CD14-positive monocyte (primary cell): ENCODE results near the gene CETP. TPM values are rescaled to one million over a fixed set of nuclear protein-coding genes. Genes with fewer than 3 reads are reported as not detected.

Experiments
- DNase-seq, 3 donors: peaks; one replicate each; pipeline ENCODE4 v3.0.0-alpha.2; 2011 to 2022
- H2AFZ ChIP-seq: 2 replicates; pipeline ENCODE4 v1.6.0; 2012; ENCODE audit warnings: mild to moderate bottlenecking, low read depth, low read length, inconsistent platforms; ENCODE audit not compliant: insufficient read depth, poor library complexity, severe bottlenecking
- H3K27ac ChIP-seq, 2 donors: 1 replicate in 1 of 2; 2 replicates in 1 of 2; pipeline ENCODE4 v1.5.1; 2012 to 2013; ENCODE audit warnings: low read length in 2 of 2, control low read depth in 1 of 2, inconsistent platforms in 1 of 2, low read depth in 1 of 2, mild to moderate bottlenecking in 1 of 2
- H3K27me3 ChIP-seq, 2 donors: one replicate each; pipeline versions ENCODE4 v1.6.0 to v1.6.1; 2011 to 2013; ENCODE audit warnings: low read length in 2 of 2; ENCODE audit not compliant: control insufficient read depth in 2 of 2, insufficient read depth in 2 of 2
- H3K36me3 ChIP-seq, 2 donors: replicated peaks in 1 of 2; 1 replicate in 1 of 2; 2 replicates in 1 of 2; pipeline versions ENCODE4 v1.5.1 to v1.6.1; 2012 to 2013; ENCODE audit warnings: low read length in 2 of 2, control low read depth in 1 of 2, inconsistent platforms in 1 of 2, mild to moderate bottlenecking in 1 of 2; ENCODE audit not compliant: insufficient read depth in 2 of 2, control insufficient read depth in 1 of 2
- H3K4me1 ChIP-seq, 2 donors: 1 replicate in 1 of 2; 2 replicates in 1 of 2; pipeline versions ENCODE4 v1.5.1 to v1.6.1; 2012 to 2013; ENCODE audit warnings: low read length in 2 of 2, control low read depth in 1 of 2, inconsistent platforms in 1 of 2, mild to moderate bottlenecking in 1 of 2, moderate library complexity in 1 of 2; ENCODE audit not compliant: insufficient read depth in 2 of 2, control insufficient read depth in 1 of 2
- H3K4me2 ChIP-seq: replicated peaks from 2 replicates; pipeline ENCODE3; 2012; ENCODE audit warnings: low read length, moderate library complexity, mild to moderate bottlenecking; ENCODE audit not compliant: poor library complexity, severe bottlenecking; ENCODE audit errors: extremely low read depth
- H3K4me3 ChIP-seq, 3 experiments: fragments of 200-600 bp in 1 of 3; sonication (generic) in 1 of 3; replicated peaks in 1 of 3; 1 replicate in 2 of 3; 2 replicates in 1 of 3; pipeline ENCODE4 v1.5.1; 2011 to 2013; ENCODE audit warnings: low read length in 3 of 3, mild to moderate bottlenecking in 3 of 3, control low read depth in 2 of 3, low read depth in 2 of 3, inconsistent platforms in 1 of 3, moderate library complexity in 1 of 3
- H3K79me2 ChIP-seq: 2 replicates; pipeline ENCODE4 v1.6.0; 2012; ENCODE audit warnings: mild to moderate bottlenecking, control low read depth, inconsistent platforms, low read length, moderate library complexity; ENCODE audit not compliant: insufficient read depth
- H3K9ac ChIP-seq: 2 replicates; pipeline ENCODE4 v1.6.0; 2017; ENCODE audit warnings: low read length, mild to moderate bottlenecking; ENCODE audit not compliant: insufficient read depth, poor library complexity, severe bottlenecking
- H3K9me3 ChIP-seq, 2 donors: replicated peaks in 1 of 2; 1 replicate in 1 of 2; 2 replicates in 1 of 2; pipeline versions ENCODE4 v1.5.1 to v1.6.1; 2012 to 2013; ENCODE audit warnings: low read length in 2 of 2, control low read depth in 1 of 2; ENCODE audit not compliant: control insufficient read depth in 1 of 2, insufficient read depth in 1 of 2
- H4K20me1 ChIP-seq: 2 replicates; pipeline ENCODE4 v1.6.0; 2012; ENCODE audit warnings: mild to moderate bottlenecking, low read length, control low read depth, moderate library complexity; ENCODE audit not compliant: insufficient read depth
- H3K27ac Mint-ChIP-seq, 7 donors: one replicate each; pipeline ENCODE4 v1.8.0; 2020; ENCODE audit warnings: mild to moderate bottlenecking in 7 of 7, mixed read lengths in 7 of 7, moderate library complexity in 6 of 7, inconsistent platforms in 2 of 7
- H3K27me3 Mint-ChIP-seq, 3 donors: one replicate each; pipeline ENCODE4 v1.8.0; 2021 to 2022; ENCODE audit warnings: low read depth in 3 of 3, mild to moderate bottlenecking in 3 of 3, mixed read lengths in 3 of 3, moderate library complexity in 3 of 3, inconsistent platforms in 1 of 3
- H3K36me3 Mint-ChIP-seq, 2 donors: one replicate each; pipeline ENCODE4 v1.8.0; 2020; ENCODE audit warnings: mixed read lengths in 2 of 2, inconsistent platforms in 1 of 2, mild to moderate bottlenecking in 1 of 2
- H3K4me1 Mint-ChIP-seq: one replicate; pipeline ENCODE4 v1.8.0; 2020; ENCODE audit warnings: mild to moderate bottlenecking, mixed read lengths
- H3K4me3 Mint-ChIP-seq, 2 donors: one replicate each; pipeline ENCODE4 v1.8.0; 2020; ENCODE audit warnings: mild to moderate bottlenecking in 2 of 2, mixed read lengths in 2 of 2, moderate library complexity in 1 of 2
- H3K9me3 Mint-ChIP-seq, 7 donors: one replicate each; pipeline ENCODE4 v1.8.0; 2020 to 2022; ENCODE audit warnings: mixed read lengths in 7 of 7, mild to moderate bottlenecking in 6 of 7, moderate library complexity in 6 of 7, inconsistent platforms in 2 of 7
- CTCF ChIP-seq: fragments of 200-600 bp; IDR thresholded peaks from one replicate; pipeline ENCODE4 v1.8.0; 2022; ENCODE audit warnings: antibody characterized with exemption, mild to moderate bottlenecking
- WGBS: methylation state at CpG from one replicate; pipeline ENCODE4 v1.1.5; 2013; ENCODE audit warnings: missing lambda C conversion rate; ENCODE audit not compliant: insufficient coverage; 5-methylcytosine and 5-hydroxymethylcytosine counted together
- intact Hi-C, 2 donors: fragments of 100-400 bp; cut with micrococcal nuclease; formaldehyde crosslinking; loops; one replicate each; pipeline versions ENCODE4 v1.15.0 to v1.15.1; 2023
- polyA plus RNA-seq, 3 donors: library from polyadenylated mRNA; depleted of rRNA in 1 of 3; unstranded in 2 of 3; stranded (reverse) in 1 of 3; fragments of 300-500 nt in 2 of 3; fragments of >200 nt in 1 of 3; fragmentation: Illumina TruSeq in 2 of 3; gene quantifications; 1 replicate in 2 of 3; 2 replicates in 1 of 3; pipeline ENCODE4 v1.2.3, GENCODE V29; 2012 to 2021

CETP gene
- polyA plus RNA-seq, 3 donors = 0.61 to 2.1 (median 1.3) TPM

DNA sequence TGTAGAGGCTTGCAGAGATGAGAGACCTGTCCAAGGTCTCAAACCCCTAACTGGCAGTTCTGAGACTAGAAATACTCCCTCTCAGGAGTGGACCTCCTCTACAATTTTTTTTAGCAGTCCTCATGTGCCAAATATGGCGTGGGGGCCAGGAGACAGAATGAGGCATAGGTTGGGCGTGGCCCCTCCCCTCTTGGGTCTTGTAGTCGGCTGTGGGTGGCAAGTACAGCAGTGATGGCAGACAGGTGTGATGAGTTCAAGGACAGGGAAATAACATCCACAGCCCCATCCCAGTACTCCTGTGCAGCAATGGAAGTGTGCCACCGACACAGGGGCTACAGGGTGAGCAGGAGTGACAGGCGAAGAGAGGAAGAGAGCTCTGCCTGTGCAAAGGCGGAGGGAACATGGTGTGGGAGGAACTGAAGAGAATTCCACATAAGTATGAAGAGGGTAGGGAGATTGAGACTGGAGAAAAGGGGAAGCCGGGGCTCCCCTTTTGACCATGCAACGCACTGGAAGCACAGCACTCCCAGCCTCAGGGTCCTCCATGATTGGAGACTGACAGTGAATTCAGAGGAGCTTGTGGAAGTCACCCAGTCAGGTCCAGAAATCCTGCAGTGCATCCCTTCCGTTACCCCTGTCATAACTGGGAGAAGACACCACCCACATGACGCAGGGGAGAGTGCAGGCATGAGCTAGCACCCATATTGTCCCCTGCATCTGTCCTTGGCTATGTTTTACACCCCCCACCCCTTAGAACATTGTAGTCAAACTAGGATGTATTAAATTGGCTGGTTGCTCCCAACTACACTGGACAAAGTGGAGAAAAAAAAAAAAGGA lies 14.8 kb upstream of the CETP start:
- H3K4me1 Mint-ChIP-seq = peaks cover 26% of the 10 kb centered on the region
- H3K4me1 ChIP-seq = peaks cover 20 to 21% of the 10 kb centered on the region in 2 donors

GRCh38 chr16:56947604-56947995 lies 14.2 kb upstream of the CETP start:
- peaks cover 35 to 52% of the 10 kb centered on the region in 2 donors for H3K36me3 ChIP-seq
- WGBS = no CpG with 5 or more reads among the region's 2 CpGs

More for the DNA sequence above, 14.8 kb upstream of the CETP start:
- H3K4me3 Mint-ChIP-seq = no peak overlapping the region
- Histone ChIP-seq H3K27me3 (no peaks in the 10 kb centered on the region), H3K4me3 (no peak overlapping the region), H4K20me1 (peaks cover 70% of the 10 kb centered on the region), H2AFZ (no peak overlapping the region), H3K27ac (peak overlapping the region in 1 of 2 donors; percentile 15), H3K9ac (no peak overlapping the region), H3K36me3 (peaks cover 41 to 58% of the 10 kb centered on the region in 2 donors), H3K79me2 (peaks cover 4% of the 10 kb centered on the region), H3K4me2 (no peak overlapping the region), H3K9me3 (no peaks in the 10 kb centered on the region)
- H3K27ac Mint-ChIP-seq = peak overlapping the region in 6 of 7 donors; percentile 33 to 86 (median 69)
- TF ChIP-seq CTCF = no peak
- H3K36me3 Mint-ChIP-seq = peaks cover 45 to 59% of the 10 kb centered on the region in 2 donors
- 84% methylated on average over 4 of the region's 10 CpGs for WGBS
- no peaks in the 10 kb centered on the region for H3K9me3 Mint-ChIP-seq
- H3K27me3 Mint-ChIP-seq = peaks cover 0 to 5% (median 2%) of the 10 kb centered on the region in 3 donors
- DNase-seq = no peak
- intact Hi-C loops = no loop called here

More at GRCh38 chr16:56947604-56947995, 14.2 kb upstream of the CETP start:
- no peak overlapping the region for H3K9ac ChIP-seq
- H3K27me3 Mint-ChIP-seq = peaks cover 0 to 3% (median 2%) of the 10 kb centered on the region in 3 donors
- H3K9me3 Mint-ChIP-seq = no peaks in the 10 kb centered on the region
- peaks cover 40 to 53% of the 10 kb centered on the region in 2 donors for H3K36me3 Mint-ChIP-seq
- H3K79me2 ChIP-seq = no peaks in the 10 kb centered on the region
- H3K27ac Mint-ChIP-seq = peak overlapping the region in 2 of 7 donors; percentile 35 to 37
- H3K4me3 ChIP-seq = no peak overlapping the region
- no peaks in the 10 kb centered on the region for H3K9me3 ChIP-seq
- peaks cover 26% of the 10 kb centered on the region for H3K4me1 Mint-ChIP-seq
- no peak overlapping the region for H2AFZ ChIP-seq
- DNase-seq = no peak
- no peak overlapping the region for H3K4me3 Mint-ChIP-seq
- H3K27ac ChIP-seq = no peak overlapping the region
- TF ChIP-seq CTCF = no peak
- H4K20me1 ChIP-seq = peaks cover 64% of the 10 kb centered on the region
- intact Hi-C loops = no loop called here
- H3K4me1 ChIP-seq = peaks cover 23% of the 10 kb centered on the region in 2 donors
- no peaks in the 10 kb centered on the region for H3K27me3 ChIP-seq
- no peak overlapping the region for H3K4me2 ChIP-seq
